ENCODE measurements around the gene SAPCD1. TPM values are rescaled to one million over a fixed set of nuclear protein-coding genes. Genes with fewer than 3 reads are reported as not detected.

SAPCD1 gene
- polyA plus RNA-seq, 3 donors = 10.4 TPM; not detected in 2

- DNase-seq = no peak
- no peaks in the 10 kb centered on the region for H3K27me3 Mint-ChIP-seq (ENCODE audit: low read depth in 3 of 3)
- Histone ChIP-seq H3K4me2 (replicated peaks; ENCODE audit: extremely low read depth, low read length, poor library complexity, severe bottlenecking) (no peak overlapping the region), H3K27me3 (ENCODE audit: control insufficient read depth in 2 of 2, insufficient read depth in 2 of 2, low read length in 2 of 2) (no peaks in the 10 kb centered on the region), H3K79me2 (ENCODE audit: insufficient read depth, low read length) (no peaks in the 10 kb centered on the region), H3K9me3 (replicated peaks in 1 of 2; ENCODE audit: control insufficient read depth in 1 of 2, insufficient read depth in 1 of 2, low read length in 2 of 2) (no peaks in the 10 kb centered on the region), H3K4me3 (replicated peaks in 1 of 3; ENCODE audit: low read depth in 2 of 3, low read length in 3 of 3) (no peak overlapping the region), H3K4me1 (ENCODE audit: control insufficient read depth in 1 of 2, insufficient read depth in 2 of 2, low read length in 2 of 2) (no peaks in the 10 kb centered on the region), H4K20me1 (ENCODE audit: insufficient read depth, low read length) (no peaks in the 10 kb centered on the region), H3K27ac (ENCODE audit: low read depth in 1 of 2, low read length in 2 of 2) (no peak overlapping the region), H3K36me3 (replicated peaks in 1 of 2; ENCODE audit: control insufficient read depth in 1 of 2, insufficient read depth in 2 of 2, low read length in 2 of 2) (peaks cover 2 to 6% of the 10 kb centered on the region in 2 donors), H3K9ac (ENCODE audit: insufficient read depth, low read length, poor library complexity, severe bottlenecking) (no peak overlapping the region), H2AFZ (ENCODE audit: insufficient read depth, low read depth, low read length, poor library complexity, severe bottlenecking) (no peak overlapping the region)
- WGBS (ENCODE audit: insufficient coverage) = 88% methylated on average over 4 of the region's 8 CpGs
- peaks cover 6 to 8% of the 10 kb centered on the region in 2 donors for H3K36me3 Mint-ChIP-seq
- peak overlapping the region in 1 of 7 donors; percentile 31 for H3K27ac Mint-ChIP-seq
- no peak for TF ChIP-seq CTCF (IDR thresholded peaks at IDR 0.05)
- no peaks in the 10 kb centered on the region for H3K4me1 Mint-ChIP-seq
- no peak overlapping the region for H3K4me3 Mint-ChIP-seq
- no peaks in the 10 kb centered on the region for H3K9me3 Mint-ChIP-seq
- intact Hi-C loops (cut with micrococcal nuclease) = no loop called here
Measured at GRCh38 chr6:31752739-31753319, 9.6 kb upstream of the SAPCD1 start.

DNA sequence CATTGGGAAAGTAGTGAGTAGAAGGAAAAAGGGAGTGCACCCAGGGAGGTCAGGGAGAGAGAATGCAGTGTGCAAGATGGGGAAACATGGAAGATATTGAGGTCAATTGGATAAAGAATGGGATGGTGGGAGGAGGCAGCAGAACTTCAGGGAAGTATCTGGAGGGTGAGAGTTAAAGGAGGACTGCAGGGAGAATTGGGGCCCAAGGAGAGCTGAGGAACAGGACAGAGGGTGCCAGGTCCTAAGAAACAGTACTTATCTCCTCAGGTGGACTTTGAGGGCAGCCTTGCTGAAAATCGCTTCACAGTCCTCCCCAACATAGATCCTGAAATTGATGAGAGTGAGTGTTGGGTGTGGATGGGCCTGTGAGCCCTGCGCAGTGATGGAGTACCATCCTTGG lies 4.2 kb upstream of the SAPCD1 start:
- Histone ChIP-seq H3K27me3 (ENCODE audit: control insufficient read depth in 2 of 2, insufficient read depth in 2 of 2, low read length in 2 of 2) (no peaks in the 10 kb centered on the region), H3K4me1 (ENCODE audit: control insufficient read depth in 1 of 2, insufficient read depth in 2 of 2, low read length in 2 of 2) (no peaks in the 10 kb centered on the region), H3K9ac (ENCODE audit: insufficient read depth, low read length, poor library complexity, severe bottlenecking) (no peak overlapping the region), H3K4me3 (replicated peaks in 1 of 3; ENCODE audit: low read depth in 2 of 3, low read length in 3 of 3) (no peak overlapping the region), H3K4me2 (replicated peaks; ENCODE audit: extremely low read depth, low read length, poor library complexity, severe bottlenecking) (no peak overlapping the region), H2AFZ (ENCODE audit: insufficient read depth, low read depth, low read length, poor library complexity, severe bottlenecking) (no peak overlapping the region), H3K9me3 (replicated peaks in 1 of 2; ENCODE audit: control insufficient read depth in 1 of 2, insufficient read depth in 1 of 2, low read length in 2 of 2) (no peaks in the 10 kb centered on the region), H3K79me2 (ENCODE audit: insufficient read depth, low read length) (no peaks in the 10 kb centered on the region), H4K20me1 (ENCODE audit: insufficient read depth, low read length) (no peaks in the 10 kb centered on the region), H3K36me3 (replicated peaks in 1 of 2; ENCODE audit: control insufficient read depth in 1 of 2, insufficient read depth in 2 of 2, low read length in 2 of 2) (peaks cover 18 to 50% of the 10 kb centered on the region in 2 donors), H3K27ac (ENCODE audit: low read depth in 1 of 2, low read length in 2 of 2) (no peak overlapping the region)
- TF ChIP-seq CTCF (IDR thresholded peaks at IDR 0.05) = no peak
- H3K4me1 Mint-ChIP-seq = no peaks in the 10 kb centered on the region
- no peaks in the 10 kb centered on the region for H3K9me3 Mint-ChIP-seq
- intact Hi-C loops (cut with micrococcal nuclease) = no loop called here
- H3K27me3 Mint-ChIP-seq (ENCODE audit: low read depth in 3 of 3) = peaks cover 0 to 1% (median 0%) of the 10 kb centered on the region in 3 donors
- H3K27ac Mint-ChIP-seq = no peak overlapping the region
- peaks cover 34 to 48% of the 10 kb centered on the region in 2 donors for H3K36me3 Mint-ChIP-seq
- 100% methylated on average over 1 of the region's 2 CpGs for WGBS (ENCODE audit: insufficient coverage)
- no peak for DNase-seq
- no peak overlapping the region for H3K4me3 Mint-ChIP-seq

Measured in CD14-positive monocyte (primary cell).